ENCODE data around the gene WWTR1. TPM values are rescaled to one million over a fixed set of nuclear protein-coding genes. Genes with fewer than 3 reads are reported as not detected.
A peak's percentile ranks its signal among the peaks of the same experiment; 100 is the strongest.

The WWTR1 gene
- polyA plus RNA-seq, 1 donor (not counting 4 experiments of a cell fraction or from before 2014, with no cell fraction given), result 77.3 TPM

DNA sequence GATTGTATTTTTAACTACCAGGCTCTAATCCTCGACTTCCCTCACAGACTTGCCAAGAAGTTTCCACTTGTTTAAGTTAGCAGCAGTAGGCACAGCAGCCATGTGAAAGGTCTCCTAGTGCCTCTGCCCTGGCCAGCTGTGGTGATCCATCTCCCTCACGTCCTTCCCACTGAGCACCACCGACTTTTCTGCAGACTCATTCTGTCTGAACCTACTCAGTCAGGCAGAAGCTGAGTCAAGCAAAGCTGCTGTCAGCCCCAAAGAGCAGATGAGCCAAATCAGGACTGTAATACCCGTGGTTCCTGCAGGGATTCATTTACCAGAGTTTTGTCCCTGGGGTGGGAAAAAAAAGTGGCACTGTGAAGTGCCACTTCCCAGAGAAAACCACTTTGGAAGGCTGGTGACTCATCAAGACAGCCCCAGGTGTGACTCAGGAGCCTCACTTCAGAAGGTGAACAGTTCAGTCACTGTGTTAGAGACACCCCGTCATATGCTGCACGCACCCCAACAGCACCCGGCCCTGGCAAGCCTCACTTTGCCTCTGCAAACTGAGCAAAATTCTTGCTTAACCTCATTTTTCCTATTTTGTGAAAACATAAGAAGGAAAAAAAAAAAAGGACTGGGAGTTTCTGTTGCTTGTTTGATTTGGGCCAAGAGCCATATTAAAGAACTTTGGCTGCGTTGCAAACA lies 76.0 kb downstream of the WWTR1 start:
- H3K36me3 ChIP-seq (ENCODE audit: control insufficient read depth in 2 of 2, extremely low read depth in 1 of 2, insufficient read depth in 2 of 2, low read length in 2 of 2), result no peaks in the 10 kb centered on the region
- H4K20me1 ChIP-seq (ENCODE audit: control insufficient read depth, extremely low read depth, insufficient read depth, low read length), result no peaks in the 10 kb centered on the region
- H3K4me1 ChIP-seq (ENCODE audit: control insufficient read depth, extremely low read depth, insufficient read depth, low read length), result peaks cover 96% of the 10 kb centered on the region
- H3K9me3 ChIP-seq (ENCODE audit: control insufficient read depth, low read depth, low read length), result no peaks in the 10 kb centered on the region
- TF ChIP-seq, protein P1, sequence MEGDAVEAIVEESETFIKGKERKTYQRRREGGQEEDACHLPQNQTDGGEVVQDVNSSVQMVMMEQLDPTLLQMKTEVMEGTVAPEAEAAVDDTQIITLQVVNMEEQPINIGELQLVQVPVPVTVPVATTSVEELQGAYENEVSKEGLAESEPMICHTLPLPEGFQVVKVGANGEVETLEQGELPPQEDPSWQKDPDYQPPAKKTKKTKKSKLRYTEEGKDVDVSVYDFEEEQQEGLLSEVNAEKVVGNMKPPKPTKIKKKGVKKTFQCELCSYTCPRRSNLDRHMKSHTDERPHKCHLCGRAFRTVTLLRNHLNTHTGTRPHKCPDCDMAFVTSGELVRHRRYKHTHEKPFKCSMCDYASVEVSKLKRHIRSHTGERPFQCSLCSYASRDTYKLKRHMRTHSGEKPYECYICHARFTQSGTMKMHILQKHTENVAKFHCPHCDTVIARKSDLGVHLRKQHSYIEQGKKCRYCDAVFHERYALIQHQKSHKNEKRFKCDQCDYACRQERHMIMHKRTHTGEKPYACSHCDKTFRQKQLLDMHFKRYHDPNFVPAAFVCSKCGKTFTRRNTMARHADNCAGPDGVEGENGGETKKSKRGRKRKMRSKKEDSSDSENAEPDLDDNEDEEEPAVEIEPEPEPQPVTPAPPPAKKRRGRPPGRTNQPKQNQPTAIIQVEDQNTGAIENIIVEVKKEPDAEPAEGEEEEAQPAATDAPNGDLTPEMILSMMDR (optimal IDR thresholded peaks at IDR 0.05 in 1 of 3, IDR thresholded peaks at IDR 0.05 in 1 of 3, conservative IDR thresholded peaks at IDR 0.05 in 1 of 3; ENCODE audit: extremely low read depth in 1 of 3, insufficient read depth in 2 of 3, low read length in 3 of 3), result no peak
- no peak for TF ChIP-seq EZH2 (IDR thresholded peaks at IDR 0.05; ENCODE audit: low read length)
- dilution Hi-C loops (cut with MboI; ENCODE audit: extremely low pct_ligation_motif_present, low sequenced_read_pairs), result no loop called here
- H3K9me1 ChIP-seq (ENCODE audit: control insufficient read depth, extremely low read depth, insufficient read depth, low read length), result no peaks in the 10 kb centered on the region
- H3K79me2 ChIP-seq (ENCODE audit: control insufficient read depth, insufficient read depth, low read length), result peaks cover 32% of the 10 kb centered on the region
- H3K4me3 ChIP-seq (ENCODE audit: control insufficient read depth in 2 of 3, extremely low read depth in 1 of 3, insufficient read depth in 2 of 3, low read depth in 1 of 3, low read length in 3 of 3), result peak overlapping the region in 2 of 3 experiments; percentile 21 to 67
- FAIRE-seq (peak; percentile 76), DNase-seq (ENCODE audit: low read depth, low spot score) (peak; percentile 57)
- H3K4me2 ChIP-seq (ENCODE audit: control insufficient read depth, extremely low read depth, insufficient read depth, low read depth, low read length), result peak overlapping the region; percentile 88
- peak overlapping the region; percentile 97 for H3K27ac ChIP-seq (ENCODE audit: control insufficient read depth, insufficient read depth, low read length)
- H2AFZ ChIP-seq (ENCODE audit: control insufficient read depth, low read length), result no peak overlapping the region
- peak overlapping the region; percentile 82 for H3K9ac ChIP-seq (ENCODE audit: control insufficient read depth, extremely low read depth, insufficient read depth, low read length)
- H3K27me3 ChIP-seq (ENCODE audit: control insufficient read depth, extremely low read depth, insufficient read depth, low read length), result no peaks in the 10 kb centered on the region

DNA sequence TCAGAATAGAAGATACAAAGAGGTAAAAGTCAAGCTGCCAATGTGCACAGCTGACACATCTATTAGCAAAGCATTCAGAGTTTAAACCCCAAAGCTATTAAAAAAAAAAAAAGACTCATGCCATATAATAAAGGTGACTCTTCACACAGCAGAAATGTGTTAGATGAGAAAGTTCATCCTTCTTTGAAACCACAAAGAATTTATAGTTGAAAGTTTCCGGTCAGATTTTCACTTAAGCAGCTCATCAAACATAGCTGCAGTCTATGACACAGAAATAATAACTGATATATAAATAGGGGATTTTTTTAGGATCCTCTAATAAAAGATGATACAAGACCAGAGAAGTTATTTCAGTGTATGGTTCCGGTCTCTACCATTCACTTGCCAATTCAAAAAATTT lies 76.6 kb downstream of the WWTR1 start:
- H3K27me3 ChIP-seq (ENCODE audit: control insufficient read depth, extremely low read depth, insufficient read depth, low read length), result no peaks in the 10 kb centered on the region
- H3K4me2 ChIP-seq (ENCODE audit: control insufficient read depth, extremely low read depth, insufficient read depth, low read depth, low read length), result peak overlapping the region; percentile 88
- no peaks in the 10 kb centered on the region for H3K36me3 ChIP-seq (ENCODE audit: control insufficient read depth in 2 of 2, extremely low read depth in 1 of 2, insufficient read depth in 2 of 2, low read length in 2 of 2)
- H2AFZ ChIP-seq (ENCODE audit: control insufficient read depth, low read length), result no peak overlapping the region
- peaks cover 30% of the 10 kb centered on the region for H3K79me2 ChIP-seq (ENCODE audit: control insufficient read depth, insufficient read depth, low read length)
- peak overlapping the region; percentile 97 for H3K27ac ChIP-seq (ENCODE audit: control insufficient read depth, insufficient read depth, low read length)
- peak overlapping the region in 2 of 3 experiments; percentile 21 to 67 for H3K4me3 ChIP-seq (ENCODE audit: control insufficient read depth in 2 of 3, extremely low read depth in 1 of 3, insufficient read depth in 2 of 3, low read depth in 1 of 3, low read length in 3 of 3)
- no peaks in the 10 kb centered on the region for H3K9me3 ChIP-seq (ENCODE audit: control insufficient read depth, low read depth, low read length)
- FAIRE-seq (no peak), DNase-seq (ENCODE audit: low read depth, low spot score) (no peak)
- H3K9ac ChIP-seq (ENCODE audit: control insufficient read depth, extremely low read depth, insufficient read depth, low read length), result peak overlapping the region; percentile 82
- H3K4me1 ChIP-seq (ENCODE audit: control insufficient read depth, extremely low read depth, insufficient read depth, low read length), result peaks cover 95% of the 10 kb centered on the region
- no peaks in the 10 kb centered on the region for H3K9me1 ChIP-seq (ENCODE audit: control insufficient read depth, extremely low read depth, insufficient read depth, low read length)
- TF ChIP-seq, protein P1 (optimal IDR thresholded peaks at IDR 0.05 in 1 of 3, IDR thresholded peaks at IDR 0.05 in 1 of 3, conservative IDR thresholded peaks at IDR 0.05 in 1 of 3; ENCODE audit: extremely low read depth in 1 of 3, insufficient read depth in 2 of 3, low read length in 3 of 3), result no peak
- TF ChIP-seq EZH2 (IDR thresholded peaks at IDR 0.05; ENCODE audit: low read length), result no peak
- dilution Hi-C loops (cut with MboI; ENCODE audit: extremely low pct_ligation_motif_present, low sequenced_read_pairs), result no loop called here
- H4K20me1 ChIP-seq (ENCODE audit: control insufficient read depth, extremely low read depth, insufficient read depth, low read length), result no peaks in the 10 kb centered on the region
